Left ventricle myocardium superior (tissue), 1 donor: ENCODE data around the gene IQSEC1. TPM values are rescaled to one million over a fixed set of nuclear protein-coding genes. Genes with fewer than 3 reads are reported as not detected.

Experiments used
- ATAC-seq: fragments of 200-7000 bp; cut with Tn5 transposase; one replicate; pipeline ENCODE4 v1.9.1; 2020; ENCODE audit warnings: mild to moderate bottlenecking, moderate library complexity
- DNase-seq: peaks from one replicate; pipeline ENCODE4 v3.0.0-alpha.2; 2020
- intact Hi-C: fragments of 100-400 bp; cut with micrococcal nuclease; formaldehyde crosslinking; loops from one replicate; pipeline ENCODE4 v1.11.0; 2022
- total RNA-seq: library from RNA; stranded (reverse); fragmentation: NEBNext Ultra II Directional; extraction: Animal tissue kit (Norgen Biotek cat#: 25700); gene quantifications from one replicate; pipeline ENCODE4 v1.2.1, GENCODE V29; 2021
- donor health status: DM: no; HTN: yes; CAD: no; lungs with severe emphysema.

The IQSEC1 gene
- total RNA-seq, 1 donor from 2014 or later = 95.1 TPM

DNA sequence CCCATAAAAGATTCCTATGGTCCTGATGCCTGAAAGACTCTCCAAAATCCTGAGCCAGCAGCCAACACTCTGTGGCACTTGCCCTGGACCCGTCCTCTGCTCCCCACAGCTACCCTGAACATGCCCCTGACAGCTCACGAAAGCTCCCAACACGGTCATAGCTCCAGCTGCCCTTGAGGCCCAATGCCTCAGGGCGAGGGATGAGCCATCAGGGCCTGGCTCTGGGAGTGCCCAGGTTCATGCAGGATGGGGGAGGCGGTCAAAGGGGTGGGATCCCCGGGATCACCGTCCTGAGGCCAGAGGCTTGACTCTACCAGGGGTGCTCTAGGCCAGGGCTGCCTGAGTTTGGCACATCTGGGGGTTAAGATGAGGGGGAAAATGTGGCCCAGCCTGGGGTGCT is 159.1 kb downstream of the IQSEC1 start:
- DNase-seq (no peak), ATAC-seq (no peak)
- intact Hi-C loops = no loop called here

DNA sequence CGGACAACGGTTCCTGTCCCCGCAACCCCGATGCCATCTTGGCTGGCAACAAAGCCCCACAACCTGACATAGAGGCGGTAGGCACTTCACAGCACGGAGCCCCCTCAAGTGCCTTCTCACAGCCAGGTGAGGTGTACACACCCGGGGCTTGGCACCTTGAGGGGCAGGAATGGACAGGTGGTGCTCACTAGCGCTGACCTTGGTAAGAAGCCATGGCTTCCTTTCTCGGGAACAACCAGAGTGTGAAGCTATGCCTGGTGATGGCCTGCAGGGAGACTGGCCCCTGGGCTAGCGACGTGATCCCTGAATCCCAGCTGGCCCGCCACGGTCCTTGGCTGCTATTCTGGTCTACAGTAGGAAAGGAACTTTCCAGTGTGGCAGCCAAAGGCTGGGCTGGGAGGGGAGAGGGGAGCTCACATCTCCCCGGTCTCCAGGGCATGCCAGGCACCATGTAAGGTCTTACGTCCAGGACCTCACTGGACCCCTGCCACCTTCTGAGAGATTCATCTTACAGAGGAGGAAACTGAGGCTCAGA is 161.3 kb downstream of the IQSEC1 start:
- intact Hi-C loops = no loop called here
- DNase-seq (no peak), ATAC-seq (peak; percentile 60)

DNA sequence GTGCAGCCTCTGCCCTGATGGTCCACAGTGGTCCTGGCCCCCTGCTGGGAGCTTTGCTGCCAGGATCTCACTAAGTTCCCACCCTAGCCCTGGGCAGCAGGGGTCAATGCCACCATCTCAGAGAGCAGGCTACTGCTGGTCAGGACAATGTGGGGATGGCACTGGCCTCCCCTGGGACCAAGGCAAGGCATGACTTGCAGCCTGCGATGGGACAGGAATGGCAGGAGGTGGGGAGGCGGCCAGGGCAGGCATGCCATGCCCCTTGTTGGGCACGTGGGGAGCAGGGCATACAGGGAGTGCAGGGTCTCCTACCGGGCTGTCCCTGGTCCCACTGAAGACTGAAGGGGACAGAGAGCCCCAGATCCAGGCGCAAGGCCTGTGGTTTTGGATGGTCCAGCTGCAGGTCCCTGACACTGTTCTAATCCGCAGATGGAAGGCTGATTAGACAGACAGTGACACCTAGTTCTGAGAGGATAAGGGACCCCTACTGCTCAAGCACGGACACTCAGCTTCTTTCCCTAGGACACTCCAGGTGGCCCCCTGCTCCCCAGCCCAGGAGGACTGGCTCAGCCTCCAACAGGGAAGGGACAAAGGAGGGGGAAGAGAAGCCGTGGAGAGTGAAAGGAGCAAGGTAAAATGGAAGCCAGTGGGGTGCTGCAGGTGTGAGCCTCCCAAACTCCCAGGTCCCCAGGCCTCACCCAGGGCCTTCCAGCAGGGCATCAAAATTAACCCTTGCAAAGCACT is 162.7 kb downstream of the IQSEC1 start:
- no peak for DNase-seq

DNA sequence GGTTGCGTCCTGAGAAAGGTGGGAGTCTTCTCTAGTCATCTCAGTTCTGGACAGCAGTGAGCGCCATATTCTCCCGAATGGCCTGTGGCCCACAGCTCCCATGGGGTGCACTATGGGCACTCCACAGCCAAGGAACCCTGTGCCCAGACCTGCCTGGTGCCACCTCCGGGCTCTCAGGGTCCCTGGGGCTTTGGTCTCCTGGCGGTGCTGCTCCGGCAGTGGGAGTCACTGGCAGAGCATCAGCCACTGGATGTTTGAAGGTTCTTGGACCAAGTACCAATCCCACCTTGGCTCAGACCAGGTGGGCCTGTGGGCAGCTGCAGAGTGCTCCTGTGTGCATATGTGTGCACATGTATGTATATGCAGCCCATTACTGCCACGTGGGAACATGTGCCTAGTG is 163.5 kb downstream of the IQSEC1 start:
- ATAC-seq (no peak), DNase-seq (no peak)
- intact Hi-C loops = no loop called here

More for the DNA sequence above, 162.7 kb downstream of the IQSEC1 start:
- ATAC-seq = no peak
- intact Hi-C loops = no loop called here

DNA sequence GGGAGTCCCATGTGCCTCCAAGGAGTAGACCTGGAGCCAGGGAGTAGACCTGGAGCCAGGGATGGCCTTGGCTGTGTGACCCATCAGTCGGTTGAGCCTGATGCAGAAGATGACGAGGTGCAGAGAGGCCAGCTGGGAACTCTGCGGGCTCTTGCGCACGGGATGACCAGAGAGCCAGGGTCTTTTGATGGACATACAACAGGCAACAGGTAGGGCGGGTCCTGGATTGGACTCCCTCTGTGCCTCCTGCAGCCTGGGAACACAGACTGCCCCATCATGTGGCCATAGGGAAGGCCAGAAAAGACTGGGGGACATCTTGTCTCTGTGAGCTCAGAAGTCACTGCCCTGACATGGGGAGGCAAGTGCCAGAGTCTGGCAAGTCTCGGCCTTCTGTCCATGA is 164.4 kb downstream of the IQSEC1 start:
- intact Hi-C loops = no loop called here
- DNase-seq (no peak), ATAC-seq (no peak)

DNA sequence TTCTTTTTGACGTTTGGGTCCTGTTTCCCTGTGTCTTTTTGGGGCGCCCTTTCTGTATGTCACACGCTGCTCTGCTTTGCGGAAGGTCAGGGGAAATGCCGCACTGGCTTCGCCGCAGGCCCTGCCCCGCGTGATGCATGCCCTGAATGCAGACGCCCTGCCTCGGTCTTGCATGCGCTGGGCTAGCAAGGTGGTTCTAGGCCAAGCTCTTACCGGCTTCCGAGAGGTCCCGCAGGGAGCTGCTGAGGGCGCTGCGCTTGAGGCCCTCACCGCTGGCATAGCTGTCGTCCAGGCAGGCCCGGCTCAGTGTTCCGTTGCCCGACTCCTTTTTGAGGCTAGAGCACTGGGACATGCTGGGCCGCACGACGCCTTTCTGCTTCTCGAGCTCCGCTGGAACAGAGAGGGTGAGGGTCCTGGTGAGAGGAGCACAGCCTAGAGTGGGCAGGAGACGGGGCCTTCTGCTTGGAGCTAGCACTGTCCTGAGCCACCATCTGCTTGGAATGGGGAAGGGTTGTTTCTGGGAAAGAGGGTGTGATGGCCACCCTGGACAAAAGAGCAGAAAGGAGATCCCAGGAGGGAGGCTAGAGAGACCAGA is 165.0 kb downstream of the IQSEC1 start:
- intact Hi-C loops = no loop called here
- ATAC-seq (no peak), DNase-seq (no peak)

DNA sequence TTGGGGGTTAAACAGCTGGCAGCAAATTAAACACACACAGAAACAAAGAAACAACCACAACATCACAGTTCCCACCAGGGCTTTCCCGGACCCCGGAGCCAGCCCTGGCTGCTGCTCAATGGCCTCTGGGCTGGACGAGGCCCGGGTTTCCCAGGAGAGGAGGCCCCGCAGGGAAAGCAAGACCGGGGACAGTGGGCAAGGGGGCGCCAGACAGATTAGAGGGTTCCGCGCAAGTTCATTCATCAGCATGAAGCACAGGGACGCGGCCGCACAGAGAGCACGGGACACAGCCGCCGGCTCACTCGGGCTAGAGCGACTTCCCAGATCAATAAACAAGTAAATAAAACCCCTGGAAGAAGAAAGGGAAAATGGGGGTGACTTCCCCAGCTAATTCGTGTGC is 165.5 kb downstream of the IQSEC1 start:
- intact Hi-C loops = no loop called here
- DNase-seq (no peak), ATAC-seq (no peak)

DNA sequence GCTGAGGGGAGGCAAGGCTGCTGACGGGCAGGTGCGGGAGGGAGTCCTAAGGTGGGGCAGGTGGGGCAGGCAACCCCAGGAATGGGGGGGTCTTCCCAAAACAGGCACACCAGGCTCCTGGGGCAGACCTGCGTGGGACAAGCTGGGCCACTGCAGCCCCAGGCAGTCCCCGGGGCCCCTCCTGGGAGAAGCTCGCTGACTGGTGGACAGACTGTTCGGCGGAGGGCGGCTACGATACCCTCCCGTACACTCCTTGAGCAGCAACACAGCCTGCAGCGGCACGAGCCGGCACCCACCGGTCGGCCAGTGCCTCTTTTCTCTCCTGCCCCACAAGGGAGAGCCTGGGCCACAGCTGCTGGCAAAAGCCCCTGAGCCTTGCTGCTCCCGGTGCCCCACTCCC is 165.9 kb downstream of the IQSEC1 start:
- intact Hi-C loops = no loop called here
- DNase-seq = no peak
- ATAC-seq = no peak

DNA sequence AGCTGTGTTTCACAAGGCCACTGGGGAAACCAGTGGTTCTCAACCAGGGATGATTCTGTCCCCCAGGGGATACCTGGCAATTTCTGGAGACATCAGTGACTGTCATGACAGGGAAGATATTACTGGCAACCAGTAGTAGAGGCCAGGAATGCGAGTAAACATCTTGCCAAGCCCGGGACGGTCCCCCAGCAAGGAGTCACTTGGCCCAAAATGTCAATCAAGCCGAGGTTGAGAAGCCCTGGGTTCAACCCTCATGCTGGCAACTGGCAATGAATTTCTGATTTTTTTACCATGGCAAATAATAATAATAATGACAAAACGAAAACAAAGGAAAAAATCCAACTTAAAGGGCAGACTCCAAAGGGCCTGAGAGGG is 166.3 kb downstream of the IQSEC1 start:
- ATAC-seq (no peak), DNase-seq (no peak)

DNA sequence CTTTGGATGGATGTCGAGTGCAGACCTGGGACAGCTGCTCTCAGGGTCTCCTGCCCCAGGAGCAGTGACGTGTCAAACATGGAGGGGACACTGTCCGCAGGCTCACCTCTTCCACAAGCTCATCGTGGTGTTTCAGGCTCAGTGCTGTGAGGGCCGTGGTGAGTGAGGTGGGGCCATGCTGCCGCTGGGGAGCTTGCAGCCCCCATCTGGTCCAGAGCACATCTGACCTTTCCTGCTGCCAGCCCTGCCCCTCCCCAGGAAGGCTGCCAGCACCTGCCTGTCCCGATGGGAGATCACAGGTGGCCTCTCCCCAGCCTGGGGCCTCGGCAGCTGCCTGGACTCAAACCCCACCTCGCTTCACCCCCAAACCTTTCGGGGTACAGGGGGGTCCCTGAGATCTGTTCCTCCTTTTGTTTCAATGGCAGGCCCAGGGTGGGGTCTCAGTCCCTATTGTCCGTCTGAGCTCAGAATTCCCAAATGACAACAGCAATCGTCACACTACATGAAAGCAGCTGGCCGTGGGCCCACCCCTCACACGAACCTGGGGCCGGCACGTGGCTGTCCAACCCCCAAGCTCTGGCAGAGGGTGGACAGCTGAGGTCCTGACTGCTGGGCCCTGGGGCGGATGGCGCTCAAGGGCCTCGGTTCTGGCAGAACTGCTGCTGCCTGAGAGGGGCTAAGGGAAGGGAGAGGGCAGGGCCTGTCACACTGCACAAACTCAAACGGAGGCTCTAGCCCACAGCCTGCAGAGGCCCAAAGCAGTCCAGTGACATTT is 166.9 kb downstream of the IQSEC1 start:
- no peak for DNase-seq
- intact Hi-C loops = no loop called here
- peak; percentile 19 for ATAC-seq

More for the DNA sequence above, 166.3 kb downstream of the IQSEC1 start:
- intact Hi-C loops = no loop called here

DNA sequence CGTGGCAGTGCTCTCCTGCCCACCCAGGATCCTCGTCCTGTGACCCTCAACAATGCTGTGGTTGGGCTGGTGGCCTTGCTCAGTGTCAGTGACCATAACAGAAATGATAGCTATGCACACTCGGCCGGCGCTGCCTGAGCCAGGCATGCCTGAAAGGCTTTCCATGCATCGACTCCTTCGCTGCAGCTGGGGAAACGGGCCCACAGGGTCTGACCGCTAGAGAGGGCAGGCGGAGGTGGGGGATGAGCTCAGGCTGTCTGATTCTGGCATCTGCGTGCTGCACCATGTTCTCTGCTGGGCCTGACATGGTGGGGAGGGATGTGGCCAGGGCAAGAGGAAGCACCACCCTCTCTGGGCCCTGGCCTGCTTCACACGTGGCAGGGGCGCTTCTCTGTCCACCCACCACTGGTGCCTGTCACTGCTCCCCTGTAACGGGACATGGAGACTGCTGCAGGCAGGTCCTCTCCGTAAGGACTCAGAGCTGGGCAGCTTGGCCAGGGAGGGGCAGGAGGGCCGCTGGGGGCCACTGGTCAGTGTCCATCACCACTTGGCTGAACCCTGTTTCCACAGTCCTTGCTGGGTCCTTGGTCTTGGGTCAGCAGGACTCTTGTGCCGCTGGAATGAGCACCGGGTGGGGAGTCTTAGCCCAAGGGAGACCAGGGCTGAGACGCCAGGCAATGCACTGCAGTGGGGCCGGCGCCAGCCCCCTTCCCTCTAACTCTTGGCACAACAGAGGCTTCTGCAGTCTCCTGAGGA is 167.7 kb downstream of the IQSEC1 start:
- ATAC-seq (peak; percentile 49), DNase-seq (peak; percentile 44)
- intact Hi-C loops = no loop called here

DNA sequence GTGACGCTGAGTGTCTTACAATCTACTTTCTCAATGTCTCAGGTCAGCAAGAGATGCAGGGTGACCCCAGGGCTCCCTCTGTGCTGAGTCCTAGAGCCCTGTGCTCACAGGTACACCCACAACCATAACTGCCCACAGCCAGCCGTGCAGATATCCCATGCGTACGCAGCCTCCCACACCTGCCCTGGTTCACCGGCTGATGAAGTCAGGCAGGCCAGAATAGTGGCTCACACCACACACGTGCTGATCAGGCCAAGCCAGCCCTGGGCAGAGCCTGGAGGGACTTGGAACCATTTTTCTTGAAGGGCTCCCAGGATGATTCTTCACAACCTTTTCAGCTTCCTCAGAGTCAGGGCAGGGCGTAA is 168.3 kb downstream of the IQSEC1 start:
- peak; percentile 8 for DNase-seq
- peak; percentile 16 for ATAC-seq
- intact Hi-C loops = no loop called here

DNA sequence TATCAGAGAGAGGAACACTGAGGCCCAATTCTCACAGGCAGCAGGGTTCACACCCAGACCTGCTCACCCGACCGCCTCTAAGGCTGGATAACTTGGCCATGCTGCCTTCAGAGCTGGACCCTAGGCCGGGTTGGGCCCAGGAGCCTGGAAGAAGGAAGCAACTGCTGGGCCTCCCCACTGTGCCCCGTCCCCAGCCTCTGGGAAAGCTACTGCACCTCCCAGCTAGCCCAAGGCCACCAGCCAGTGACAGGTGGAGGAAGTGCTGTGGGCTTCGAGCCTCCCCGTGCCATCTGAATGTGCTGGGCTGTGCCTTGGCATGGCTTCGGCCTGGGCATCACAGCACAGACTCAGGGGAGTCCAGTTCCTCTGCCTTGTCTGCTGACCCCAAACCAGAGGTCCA is 169.3 kb downstream of the IQSEC1 start:
- DNase-seq = peak; percentile 12
- intact Hi-C loops = no loop called here
- ATAC-seq = no peak

DNA sequence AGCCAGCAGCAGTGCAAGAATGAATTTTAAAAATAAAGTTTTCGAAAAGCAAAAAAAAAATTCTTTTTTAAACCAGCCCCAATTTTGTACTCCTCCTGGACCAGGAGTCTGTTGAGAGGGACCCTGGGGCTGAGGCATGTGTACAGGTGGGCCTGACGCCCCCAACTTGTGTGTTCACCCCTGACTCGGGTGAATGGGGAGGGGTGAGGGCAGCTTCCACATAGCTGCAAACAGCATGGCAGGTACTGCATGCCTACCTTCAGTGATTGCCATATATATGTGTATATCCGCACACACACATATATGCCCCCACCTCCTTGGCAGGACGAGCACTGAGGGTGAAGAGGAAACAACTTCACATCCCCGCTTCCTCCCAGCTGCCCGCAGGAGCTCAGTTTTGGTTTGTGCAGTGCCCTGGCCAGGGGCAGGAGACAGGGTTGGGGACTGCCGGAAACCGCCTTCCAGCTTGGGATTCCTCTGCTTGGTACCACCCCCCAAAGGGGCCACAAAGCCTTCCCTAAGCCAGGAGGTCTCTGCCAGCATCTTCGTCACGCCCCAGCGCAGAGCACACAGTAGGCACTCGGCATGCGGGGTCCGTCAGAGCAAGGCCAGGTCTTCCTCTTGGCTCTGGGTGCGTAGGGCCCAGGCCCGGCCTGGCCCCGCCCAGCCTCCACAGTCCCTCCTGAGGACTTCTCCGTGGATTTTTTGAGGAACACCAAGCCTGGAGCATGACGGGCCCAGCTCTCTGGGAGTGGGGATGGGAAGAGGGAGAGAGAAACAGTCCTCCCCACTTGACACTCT is 170.0 kb downstream of the IQSEC1 start:
- intact Hi-C loops = no loop called here
- DNase-seq = peak; percentile 15
- no peak for ATAC-seq

DNA sequence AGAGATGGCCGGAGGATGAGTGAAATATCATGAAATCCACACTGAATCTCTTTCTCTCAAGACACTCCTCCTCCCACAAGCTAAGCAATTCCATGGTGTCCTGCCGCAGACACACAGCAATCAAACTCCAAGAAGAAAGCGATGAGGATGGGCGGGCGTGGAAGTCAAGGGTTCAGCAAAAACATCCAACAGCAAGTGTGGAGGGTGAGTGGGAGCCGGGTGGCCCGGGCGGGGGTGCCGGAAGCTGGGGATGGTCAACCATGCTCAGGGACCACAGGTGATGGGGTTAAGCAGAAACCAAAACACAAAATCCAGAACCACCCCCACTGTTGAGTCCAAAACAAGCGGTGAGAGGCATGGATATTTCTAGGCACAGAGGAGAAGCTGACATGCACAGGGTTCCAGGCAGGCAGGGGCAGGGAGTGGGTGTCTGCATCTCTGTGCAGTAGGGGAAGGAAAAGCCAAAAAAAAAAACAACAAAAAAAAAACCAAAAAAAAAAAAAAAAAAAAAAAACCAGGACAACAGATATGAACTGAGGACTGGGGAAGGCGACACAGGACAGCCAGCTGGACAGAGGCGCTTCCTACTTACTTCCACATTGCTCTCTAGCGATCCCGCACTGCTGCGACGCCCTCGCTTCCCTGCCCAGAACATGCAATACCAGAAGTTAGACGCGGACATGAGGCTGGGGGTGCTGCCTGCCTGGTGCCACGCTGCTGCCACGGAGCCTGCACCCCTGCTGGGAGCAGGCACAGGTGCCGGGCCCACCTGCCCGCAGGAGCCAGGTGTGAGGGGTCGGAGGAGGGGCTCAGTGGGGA is 170.8 kb downstream of the IQSEC1 start:
- DNase-seq (peak; percentile 40), ATAC-seq (no peak)
- intact Hi-C loops = no loop called here

DNA sequence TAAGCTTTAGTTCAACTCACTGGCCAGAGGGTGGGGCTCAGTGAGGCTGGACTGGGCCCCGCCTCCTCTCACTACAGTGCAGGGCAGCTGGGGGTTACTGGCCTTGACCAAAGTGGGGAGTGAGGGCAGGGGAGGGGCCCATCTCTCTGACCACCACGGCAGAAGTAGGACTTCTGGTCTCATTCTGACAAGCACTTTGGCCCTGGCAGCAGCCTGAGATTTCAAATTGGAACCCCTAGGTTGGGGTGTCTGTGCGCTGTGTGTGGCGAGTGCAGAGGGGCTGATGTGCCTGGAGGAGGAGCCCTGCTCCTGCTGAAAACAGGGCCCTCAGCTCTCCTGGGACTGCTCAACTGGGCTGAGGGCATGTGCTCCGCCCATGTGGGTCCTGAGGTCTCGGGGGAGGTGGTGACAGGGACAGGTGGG is 171.6 kb downstream of the IQSEC1 start:
- ATAC-seq (no peak), DNase-seq (peak; percentile 21)

DNA sequence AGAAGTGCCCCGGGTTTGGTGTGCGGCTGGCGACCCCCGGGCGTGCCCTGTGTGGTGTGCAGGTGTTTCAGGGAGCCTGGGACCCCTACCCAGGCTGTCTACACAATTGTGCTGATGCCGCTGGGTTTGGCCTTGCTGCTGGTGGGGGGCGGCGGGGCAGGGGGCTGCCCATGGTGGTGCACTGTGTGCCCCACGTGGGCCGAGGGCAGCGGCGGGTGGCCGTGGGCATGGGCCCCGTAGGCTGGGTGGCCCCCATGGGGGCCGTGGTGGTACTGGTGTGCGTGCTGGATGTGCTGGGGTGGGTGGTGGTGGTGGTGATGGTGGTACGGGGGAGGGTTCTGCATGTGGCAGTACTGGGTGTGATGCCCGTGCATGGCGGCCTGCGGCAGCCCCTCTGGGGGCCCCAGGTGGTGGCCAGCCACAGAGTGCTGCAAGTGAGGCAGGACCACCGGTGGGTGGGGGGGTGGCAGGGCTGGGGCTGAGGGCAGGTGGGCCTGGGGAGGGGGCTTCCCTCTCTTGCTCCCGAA is 172.3 kb downstream of the IQSEC1 start:
- intact Hi-C loops = no loop called here
- ATAC-seq (no peak), DNase-seq (peak; percentile 24)

More for the DNA sequence above, 171.6 kb downstream of the IQSEC1 start:
- intact Hi-C loops = no loop called here
